Epithelial cell of esophagus (primary cell): ENCODE measurements around the gene FAM3A.
"Not testable (repeated sequence)": the region's sequence is repeated elsewhere in the genome, so short reads cannot be mapped to it uniquely, and the experiment has no call there.

Source experiments
- DNase-seq: peaks from one replicate; pipeline ENCODE4 v3.0.0; 2010; ENCODE audit warnings: low read depth
- H3K4me3 ChIP-seq: 2 replicates; pipeline ENCODE4 v1.5.1; 2011; ENCODE audit warnings: mild to moderate bottlenecking, low read length, control low read depth
- CTCF ChIP-seq: IDR thresholded peaks from 2 replicates; pipeline ENCODE4 v1.5.1; 2011; ENCODE audit warnings: low read depth, mild to moderate bottlenecking, low read length, control low read depth, inconsistent platforms; ENCODE audit not compliant: insufficient read depth; ENCODE audit errors: missing control alignments

Gene FAM3A

GRCh38 chrX:154506483-154507332, 9.3 kb downstream of the FAM3A start:
- DNase-seq: no peak
- H3K4me3 ChIP-seq: no peak overlapping the region
- TF ChIP-seq CTCF: no peak

- no peak for TF ChIP-seq CTCF
- peak; percentile 66 for DNase-seq
- H3K4me3 ChIP-seq: no peak overlapping the region
Measured at GRCh38 chrX:154505734-154506133, 10.3 kb downstream of the FAM3A start.

GRCh38 chrX:154502989-154503388, 13.0 kb downstream of the FAM3A start:
- DNase-seq: no peak
- TF ChIP-seq CTCF: no peak
- no peak overlapping the region for H3K4me3 ChIP-seq

GRCh38 chrX:154502098-154502497, 13.9 kb downstream of the FAM3A start:
- no peak overlapping the region for H3K4me3 ChIP-seq
- DNase-seq: no peak
- TF ChIP-seq CTCF: no peak

- not testable (repeated sequence) for DNase-seq, H3K4me3 ChIP-seq
Measured at GRCh38 chrX:154501423-154501822, 14.6 kb downstream of the FAM3A start.

- H3K4me3 ChIP-seq, DNase-seq: not testable (repeated sequence)
Measured at GRCh38 chrX:154496591-154497137, 19.4 kb downstream of the FAM3A start.

- H3K4me3 ChIP-seq: no peak overlapping the region
- no peak for TF ChIP-seq CTCF
- DNase-seq: no peak
Measured at GRCh38 chrX:154495472-154495922, 20.5 kb downstream of the FAM3A start.

GRCh38 chrX:154494715-154495114, 21.3 kb downstream of the FAM3A start:
- no peak for TF ChIP-seq CTCF
- no peak overlapping the region for H3K4me3 ChIP-seq
- DNase-seq: no peak
